Fibroblast of pulmonary artery (primary cell): ENCODE data around the gene COX19.
A peak's percentile ranks its signal among the peaks of the same experiment; 100 is the strongest.

ENCODE experiments used
- DNase-seq: peaks from one replicate; pipeline ENCODE4 v3.0.0-alpha.2; 2010; ENCODE audit warnings: low read depth
- H3K4me3 ChIP-seq: replicated peaks from 2 replicates; pipeline ENCODE4 v1.5.1; 2011; ENCODE audit warnings: low read depth, mild to moderate bottlenecking, control low read depth, low read length, moderate library complexity
- TF ChIP-seq, protein P1 (sequence below): IDR thresholded peaks from 2 replicates; pipeline ENCODE4 v1.5.1; 2011; ENCODE audit warnings: mild to moderate bottlenecking, control low read depth, low read length, inconsistent platforms; ENCODE audit errors: missing control alignments

COX19 gene

DNA sequence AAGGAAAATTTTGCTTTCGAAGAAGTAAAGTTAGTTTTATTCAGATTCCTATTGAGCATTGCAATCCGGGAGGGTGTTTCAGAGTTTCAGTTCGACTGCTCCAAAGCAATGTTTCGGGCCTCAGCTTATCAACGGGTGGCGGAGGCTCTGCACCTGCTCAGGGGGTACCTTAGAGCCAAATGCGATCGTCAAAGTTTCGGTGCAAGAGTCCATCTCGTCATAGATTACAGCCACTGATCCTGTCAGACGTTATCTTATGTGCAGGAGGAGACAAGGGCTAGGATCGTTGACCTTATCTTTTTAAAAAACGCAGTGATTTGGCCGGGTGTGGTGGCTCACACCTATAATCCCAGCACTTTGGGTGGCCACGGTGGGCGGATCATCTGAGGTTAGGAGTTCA is 3.8 kb upstream of the COX19 start:
- DNase-seq, result no peak
- no peak overlapping the region for H3K4me3 ChIP-seq
- TF ChIP-seq, protein P1, sequence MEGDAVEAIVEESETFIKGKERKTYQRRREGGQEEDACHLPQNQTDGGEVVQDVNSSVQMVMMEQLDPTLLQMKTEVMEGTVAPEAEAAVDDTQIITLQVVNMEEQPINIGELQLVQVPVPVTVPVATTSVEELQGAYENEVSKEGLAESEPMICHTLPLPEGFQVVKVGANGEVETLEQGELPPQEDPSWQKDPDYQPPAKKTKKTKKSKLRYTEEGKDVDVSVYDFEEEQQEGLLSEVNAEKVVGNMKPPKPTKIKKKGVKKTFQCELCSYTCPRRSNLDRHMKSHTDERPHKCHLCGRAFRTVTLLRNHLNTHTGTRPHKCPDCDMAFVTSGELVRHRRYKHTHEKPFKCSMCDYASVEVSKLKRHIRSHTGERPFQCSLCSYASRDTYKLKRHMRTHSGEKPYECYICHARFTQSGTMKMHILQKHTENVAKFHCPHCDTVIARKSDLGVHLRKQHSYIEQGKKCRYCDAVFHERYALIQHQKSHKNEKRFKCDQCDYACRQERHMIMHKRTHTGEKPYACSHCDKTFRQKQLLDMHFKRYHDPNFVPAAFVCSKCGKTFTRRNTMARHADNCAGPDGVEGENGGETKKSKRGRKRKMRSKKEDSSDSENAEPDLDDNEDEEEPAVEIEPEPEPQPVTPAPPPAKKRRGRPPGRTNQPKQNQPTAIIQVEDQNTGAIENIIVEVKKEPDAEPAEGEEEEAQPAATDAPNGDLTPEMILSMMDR, result no peak

DNA sequence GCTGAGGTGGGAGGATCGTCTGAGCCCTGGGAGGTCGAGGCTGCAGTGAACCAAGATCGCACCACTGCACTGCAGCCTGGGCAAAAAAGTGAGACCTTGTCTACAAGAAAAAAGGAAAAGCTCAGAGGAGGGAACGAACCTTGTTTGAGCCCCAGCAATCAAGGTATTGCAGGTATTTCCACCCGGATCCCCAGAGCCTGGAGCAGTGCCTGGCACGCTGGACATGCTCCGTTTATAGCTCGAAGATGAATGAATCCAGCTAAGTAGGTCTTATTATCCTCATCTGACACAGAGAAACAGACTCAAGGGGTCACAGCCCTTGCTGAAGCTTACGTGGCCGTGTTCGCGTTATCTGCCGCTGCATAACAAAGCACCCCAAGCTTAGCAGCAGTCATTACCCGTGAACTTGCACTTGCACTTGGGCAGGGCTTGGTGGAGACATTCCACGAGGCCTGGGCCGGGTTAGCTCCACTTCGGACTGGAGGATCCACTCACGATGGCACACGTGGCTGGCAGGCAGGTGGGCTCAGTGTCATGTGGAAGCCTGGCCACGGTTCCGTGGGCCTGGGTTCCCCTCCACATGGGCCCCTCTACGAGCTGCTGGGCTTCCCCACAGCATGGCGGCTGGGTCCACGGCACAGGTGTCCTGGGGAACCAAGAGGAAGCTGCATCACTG is 3.2 kb upstream of the COX19 start:
- no peak overlapping the region for H3K4me3 ChIP-seq
- no peak for DNase-seq
- TF ChIP-seq, protein P1, result no peak

GRCh38 chr7:978049-978346 is 2.6 kb upstream of the COX19 start:
- no peak overlapping the region for H3K4me3 ChIP-seq
- TF ChIP-seq, protein P1, result no peak
- DNase-seq, result no peak

DNA sequence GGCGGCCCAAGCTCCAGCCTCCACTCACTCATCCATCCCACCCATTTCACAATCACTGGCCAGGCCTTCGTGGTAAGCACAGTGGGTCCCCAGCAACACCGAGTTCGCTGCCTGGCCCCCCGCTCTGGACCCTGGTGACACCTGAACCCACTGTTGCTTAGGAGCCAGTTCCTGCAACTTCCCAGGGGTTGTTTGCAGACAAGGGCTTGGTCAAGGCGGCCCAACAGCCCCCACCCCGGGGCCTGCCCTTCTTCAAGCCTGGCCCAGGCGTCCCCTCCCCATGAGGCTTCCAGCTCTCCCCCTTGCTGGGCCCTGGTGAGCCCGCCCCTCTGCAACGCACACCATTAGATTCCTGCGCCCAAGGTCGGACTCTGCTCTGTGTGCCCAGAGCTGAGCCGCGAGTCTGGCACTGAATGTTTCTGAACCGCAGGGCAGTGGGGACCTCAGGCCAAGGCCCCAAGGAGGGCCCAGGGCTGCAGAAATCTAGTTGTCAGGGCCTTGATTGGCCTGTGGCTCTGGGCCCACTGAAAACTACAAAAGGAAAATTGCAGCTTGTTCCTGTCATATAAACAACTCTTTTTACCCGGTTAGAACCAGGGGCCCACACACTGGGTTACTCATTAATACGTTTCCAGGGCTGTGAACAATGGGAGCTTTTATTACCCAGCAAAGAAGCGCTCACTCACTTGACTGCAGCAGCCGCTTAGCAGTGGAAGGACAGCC is 2.1 kb upstream of the COX19 start:
- TF ChIP-seq, protein P1, result no peak
- no peak overlapping the region for H3K4me3 ChIP-seq
- DNase-seq, result no peak

GRCh38 chr7:976901-977325 is 1.6 kb upstream of the COX19 start:
- TF ChIP-seq, protein P1, result no peak
- DNase-seq, result no peak
- no peak overlapping the region for H3K4me3 ChIP-seq

- DNase-seq, result no peak
- H3K4me3 ChIP-seq, result peak overlapping the region; percentile 97
These were observed 539 bp upstream of the COX19 start for GRCh38 chr7:975702-976473.

More at GRCh38 chr7:975702-976473, 539 bp upstream of the COX19 start:
- TF ChIP-seq, protein P1, result no peak
